Peyer's patch (tissue), 4 donors: ENCODE results near the gene TNRC6B.

ENCODE experiments used
- POLR2A ChIP-seq, 2 donors: fragments of 450-650 bp; IDR thresholded peaks; one replicate each; pipeline ENCODE4 v1.5.1; 2017; ENCODE audit warnings: antibody characterized with exemption in 2 of 2, mild to moderate bottlenecking in 2 of 2, moderate library complexity in 2 of 2
- TF ChIP-seq, protein P1 (sequence below), 6 experiments: fragments of 450-650 bp in 4 of 6; fragments of 200-600 bp in 2 of 6; sonication (generic) in 1 of 6; IDR thresholded peaks; one replicate each; pipeline ENCODE4 v1.5.1; 2017 to 2019; ENCODE audit warnings: antibody characterized with exemption in 6 of 6, mild to moderate bottlenecking in 3 of 6, moderate library complexity in 1 of 6

DNA sequence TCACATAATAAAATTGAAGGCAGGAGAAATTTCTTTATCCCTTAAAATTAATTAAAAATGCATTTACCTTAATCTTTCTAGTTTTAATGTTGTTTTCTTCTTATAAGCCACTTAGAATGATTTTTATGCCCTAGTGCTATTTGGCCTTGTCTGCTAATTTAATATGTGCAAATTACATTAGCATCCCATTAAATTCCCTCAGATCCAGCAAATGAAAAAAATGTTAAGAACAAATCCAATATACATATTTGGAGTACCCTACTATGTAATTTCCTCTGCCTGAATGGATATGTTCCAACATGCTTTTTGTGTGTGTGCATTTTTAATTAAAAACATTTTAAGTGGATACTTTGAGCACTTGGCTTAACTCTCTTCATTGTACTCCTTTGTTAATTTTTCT, 56.9 kb downstream of the TNRC6B start:
- TF ChIP-seq, protein P1, sequence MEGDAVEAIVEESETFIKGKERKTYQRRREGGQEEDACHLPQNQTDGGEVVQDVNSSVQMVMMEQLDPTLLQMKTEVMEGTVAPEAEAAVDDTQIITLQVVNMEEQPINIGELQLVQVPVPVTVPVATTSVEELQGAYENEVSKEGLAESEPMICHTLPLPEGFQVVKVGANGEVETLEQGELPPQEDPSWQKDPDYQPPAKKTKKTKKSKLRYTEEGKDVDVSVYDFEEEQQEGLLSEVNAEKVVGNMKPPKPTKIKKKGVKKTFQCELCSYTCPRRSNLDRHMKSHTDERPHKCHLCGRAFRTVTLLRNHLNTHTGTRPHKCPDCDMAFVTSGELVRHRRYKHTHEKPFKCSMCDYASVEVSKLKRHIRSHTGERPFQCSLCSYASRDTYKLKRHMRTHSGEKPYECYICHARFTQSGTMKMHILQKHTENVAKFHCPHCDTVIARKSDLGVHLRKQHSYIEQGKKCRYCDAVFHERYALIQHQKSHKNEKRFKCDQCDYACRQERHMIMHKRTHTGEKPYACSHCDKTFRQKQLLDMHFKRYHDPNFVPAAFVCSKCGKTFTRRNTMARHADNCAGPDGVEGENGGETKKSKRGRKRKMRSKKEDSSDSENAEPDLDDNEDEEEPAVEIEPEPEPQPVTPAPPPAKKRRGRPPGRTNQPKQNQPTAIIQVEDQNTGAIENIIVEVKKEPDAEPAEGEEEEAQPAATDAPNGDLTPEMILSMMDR (IDR thresholded peaks at IDR 0.05): no peak
- no peak for TF ChIP-seq POLR2A (IDR thresholded peaks at IDR 0.05)
